GM08714 (cell line): Measurements from ENCODE around the gene CXCL6.

Experiments
- H3K4me3 ChIP-seq: fragments of 200-500 bp; sonication (Bioruptor generic); 2 replicates; pipeline ENCODE4 v1.5.1; 2014; ENCODE audit warnings: mild to moderate bottlenecking, low read length, inconsistent platforms
- ZNF274 ChIP-seq: IDR thresholded peaks from 2 replicates; pipeline ENCODE4 v1.6.1; 2012; ENCODE audit warnings: mild to moderate bottlenecking, low read depth, low read length

Gene CXCL6

GRCh38 chr4:73836373-73837279, at the start of gene CXCL6:
CXCL6 (plus strand) TSS chr4:73836678; CDS start chr4:73836751, 73 bp downstream.
- H3K4me3 ChIP-seq: no peak within 1 kb of the TSS
- TF ChIP-seq ZNF274: no peak

GRCh38 chr4:73788411-73788810, 48.1 kb upstream of the CXCL6 start:
- TF ChIP-seq ZNF274: no peak
- H3K4me3 ChIP-seq: no peak overlapping the region

GRCh38 chr4:73798842-73799241, 37.6 kb upstream of the CXCL6 start:
- no peak overlapping the region for H3K4me3 ChIP-seq
- TF ChIP-seq ZNF274: no peak

GRCh38 chr4:73800206-73800605, 36.3 kb upstream of the CXCL6 start:
- no peak overlapping the region for H3K4me3 ChIP-seq
- TF ChIP-seq ZNF274: no peak

GRCh38 chr4:73801692-73802091, 34.8 kb upstream of the CXCL6 start:
- no peak for TF ChIP-seq ZNF274
- H3K4me3 ChIP-seq: no peak overlapping the region

GRCh38 chr4:73803213-73803612, 33.3 kb upstream of the CXCL6 start:
- H3K4me3 ChIP-seq: no peak overlapping the region
- no peak for TF ChIP-seq ZNF274

- no peak for TF ChIP-seq ZNF274
- no peak overlapping the region for H3K4me3 ChIP-seq
These were observed 26.3 kb upstream of the CXCL6 start for GRCh38 chr4:73810191-73810590.

GRCh38 chr4:73811841-73812240, 24.6 kb upstream of the CXCL6 start:
- no peak for TF ChIP-seq ZNF274
- no peak overlapping the region for H3K4me3 ChIP-seq

GRCh38 chr4:73814679-73815078, 21.8 kb upstream of the CXCL6 start:
- TF ChIP-seq ZNF274: no peak
- no peak overlapping the region for H3K4me3 ChIP-seq

GRCh38 chr4:73815145-73815544, 21.3 kb upstream of the CXCL6 start:
- TF ChIP-seq ZNF274: no peak

GRCh38 chr4:73816814-73817213, 19.7 kb upstream of the CXCL6 start:
- no peak overlapping the region for H3K4me3 ChIP-seq
- TF ChIP-seq ZNF274: no peak

More at GRCh38 chr4:73815145-73815544, 21.3 kb upstream of the CXCL6 start:
- no peak overlapping the region for H3K4me3 ChIP-seq

- H3K4me3 ChIP-seq: no peak overlapping the region
- TF ChIP-seq ZNF274: no peak
These were observed 19.1 kb upstream of the CXCL6 start for GRCh38 chr4:73817341-73817740.

- no peak for TF ChIP-seq ZNF274
- H3K4me3 ChIP-seq: no peak overlapping the region
These were observed 15.2 kb upstream of the CXCL6 start for GRCh38 chr4:73821325-73821724.

GRCh38 chr4:73822389-73822788, 14.1 kb upstream of the CXCL6 start:
- H3K4me3 ChIP-seq: no peak overlapping the region
- no peak for TF ChIP-seq ZNF274

GRCh38 chr4:73822812-73823504, 13.5 kb upstream of the CXCL6 start:
- no peak for TF ChIP-seq ZNF274
- no peak overlapping the region for H3K4me3 ChIP-seq
